LNCaP clone FGC (cell line): Measurements from ENCODE around the gene FGF12.
A peak's percentile ranks its signal among the peaks of the same experiment; 100 is the strongest.

ENCODE experiments used
- DNase-seq: peaks from one replicate; pipeline ENCODE4 v3.0.0-alpha.2; 2011; ENCODE audit warnings: low read depth
- H3K4me3 ChIP-seq: 2 replicates; pipeline ENCODE4 v1.5.1; 2011; ENCODE audit warnings: mild to moderate bottlenecking, low read depth, low read length, control low read depth
- TF ChIP-seq, protein P1 (sequence below): IDR thresholded peaks from 2 replicates; pipeline ENCODE4 v1.5.1; 2012; ENCODE audit warnings: mild to moderate bottlenecking; ENCODE audit not compliant: control insufficient read depth, insufficient read depth; ENCODE audit errors: extremely low read depth

FGF12 gene

DNA sequence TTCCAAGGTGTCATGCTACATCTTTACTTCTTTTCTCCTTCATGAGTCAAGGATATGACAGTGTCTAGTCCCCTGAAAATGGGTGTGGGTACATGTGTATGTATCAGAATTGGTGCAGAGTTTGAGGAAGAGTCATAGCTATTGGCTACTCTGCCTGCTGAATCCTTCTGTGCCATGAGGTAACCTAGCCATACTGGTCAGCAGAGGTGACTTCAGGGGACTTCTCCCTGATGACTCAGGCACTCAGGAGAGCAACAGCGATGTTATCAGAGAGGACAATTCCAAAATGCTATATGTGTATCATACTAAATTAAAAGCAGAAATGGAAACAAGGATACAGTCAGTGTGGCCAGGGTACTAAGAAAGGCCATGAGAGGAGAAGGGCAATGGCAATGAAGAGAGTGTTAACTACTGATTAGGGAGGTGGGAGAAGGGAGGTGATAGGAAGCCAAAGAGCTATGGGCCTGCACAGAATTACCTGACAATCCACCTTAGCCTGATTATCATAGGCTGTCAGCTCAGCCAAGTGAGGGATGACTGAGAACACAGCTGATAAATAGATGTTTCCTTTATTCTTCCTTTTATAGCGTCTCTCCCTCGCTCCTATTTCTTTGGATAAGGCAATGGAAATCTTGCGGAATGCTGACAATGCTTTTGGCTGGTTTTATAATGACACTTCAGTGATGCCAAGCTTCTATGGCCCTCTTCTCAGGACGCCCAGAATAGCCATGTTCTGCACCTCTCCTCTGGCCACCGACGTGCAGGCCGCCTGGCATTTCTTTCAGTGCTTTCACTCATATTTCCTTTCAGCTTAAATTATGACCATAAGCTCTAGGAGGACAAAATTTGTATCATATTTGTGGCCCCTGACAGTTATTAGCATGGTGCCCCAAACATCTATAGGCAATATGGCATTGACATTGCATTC is 90.6 kb downstream of the FGF12 start:
- no peak for DNase-seq
- TF ChIP-seq, protein P1, sequence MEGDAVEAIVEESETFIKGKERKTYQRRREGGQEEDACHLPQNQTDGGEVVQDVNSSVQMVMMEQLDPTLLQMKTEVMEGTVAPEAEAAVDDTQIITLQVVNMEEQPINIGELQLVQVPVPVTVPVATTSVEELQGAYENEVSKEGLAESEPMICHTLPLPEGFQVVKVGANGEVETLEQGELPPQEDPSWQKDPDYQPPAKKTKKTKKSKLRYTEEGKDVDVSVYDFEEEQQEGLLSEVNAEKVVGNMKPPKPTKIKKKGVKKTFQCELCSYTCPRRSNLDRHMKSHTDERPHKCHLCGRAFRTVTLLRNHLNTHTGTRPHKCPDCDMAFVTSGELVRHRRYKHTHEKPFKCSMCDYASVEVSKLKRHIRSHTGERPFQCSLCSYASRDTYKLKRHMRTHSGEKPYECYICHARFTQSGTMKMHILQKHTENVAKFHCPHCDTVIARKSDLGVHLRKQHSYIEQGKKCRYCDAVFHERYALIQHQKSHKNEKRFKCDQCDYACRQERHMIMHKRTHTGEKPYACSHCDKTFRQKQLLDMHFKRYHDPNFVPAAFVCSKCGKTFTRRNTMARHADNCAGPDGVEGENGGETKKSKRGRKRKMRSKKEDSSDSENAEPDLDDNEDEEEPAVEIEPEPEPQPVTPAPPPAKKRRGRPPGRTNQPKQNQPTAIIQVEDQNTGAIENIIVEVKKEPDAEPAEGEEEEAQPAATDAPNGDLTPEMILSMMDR, result no peak
- H3K4me3 ChIP-seq, result no peak overlapping the region

DNA sequence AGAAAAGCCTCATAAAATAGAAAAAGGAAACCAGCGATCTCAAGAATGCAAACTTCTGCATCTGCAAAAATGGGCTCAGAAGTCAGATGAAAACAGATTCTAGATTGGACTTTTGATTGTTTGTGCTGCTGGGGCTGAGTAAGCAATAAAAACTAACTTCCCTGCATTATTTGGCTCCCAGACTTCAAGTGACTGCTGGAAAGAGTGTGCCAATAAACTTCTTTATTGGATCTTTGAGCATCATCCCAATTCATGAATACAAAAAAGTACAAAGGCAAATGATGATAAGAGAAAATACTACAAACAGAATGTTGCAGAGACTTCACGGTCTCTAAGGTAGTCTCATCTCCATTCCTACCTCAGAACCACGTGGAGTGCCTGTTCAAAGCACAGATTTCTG is 97.9 kb downstream of the FGF12 start:
- TF ChIP-seq, protein P1, result no peak
- peak; percentile 93 for DNase-seq
- no peak overlapping the region for H3K4me3 ChIP-seq

DNA sequence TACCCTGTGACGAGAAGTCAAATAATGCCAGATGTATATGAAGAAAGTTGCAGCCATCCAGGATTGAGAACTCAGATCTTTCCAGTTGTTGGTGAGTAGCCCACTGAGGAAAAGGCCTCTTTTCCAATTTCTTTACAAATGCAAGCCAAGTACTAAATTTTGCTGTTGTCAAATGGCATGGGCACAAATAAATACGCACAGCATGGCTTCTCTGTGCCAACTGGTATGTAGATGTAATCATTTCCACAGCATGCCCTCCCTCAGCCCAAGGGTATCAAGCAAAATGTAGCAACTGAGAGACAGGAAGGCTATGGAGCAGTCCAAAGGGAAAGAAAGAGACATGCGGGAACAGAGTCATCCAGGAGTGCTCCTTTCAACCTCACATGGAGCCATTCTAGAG is 105.4 kb downstream of the FGF12 start:
- TF ChIP-seq, protein P1, result no peak
- no peak for DNase-seq
- no peak overlapping the region for H3K4me3 ChIP-seq

DNA sequence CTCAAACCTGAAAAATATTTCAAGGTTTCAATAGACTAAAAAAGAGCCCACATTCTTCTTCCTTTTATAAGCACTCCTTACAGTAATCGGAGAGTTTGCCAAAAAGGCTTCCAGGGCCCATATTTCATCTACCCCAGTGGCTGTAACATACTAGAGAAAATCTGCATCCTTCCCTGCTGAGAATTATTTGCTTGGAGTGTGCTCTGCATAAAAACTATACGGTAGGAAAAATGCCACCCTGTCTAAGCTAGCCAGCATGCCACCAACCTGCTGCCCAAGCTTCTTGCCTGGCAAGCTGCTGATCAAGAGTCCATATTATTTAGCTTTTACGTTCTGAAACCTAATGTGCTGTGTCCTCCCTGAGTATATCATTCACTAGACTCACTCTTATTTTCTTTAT is 107.1 kb downstream of the FGF12 start:
- TF ChIP-seq, protein P1, result no peak
- DNase-seq, result no peak
- H3K4me3 ChIP-seq, result no peak overlapping the region

DNA sequence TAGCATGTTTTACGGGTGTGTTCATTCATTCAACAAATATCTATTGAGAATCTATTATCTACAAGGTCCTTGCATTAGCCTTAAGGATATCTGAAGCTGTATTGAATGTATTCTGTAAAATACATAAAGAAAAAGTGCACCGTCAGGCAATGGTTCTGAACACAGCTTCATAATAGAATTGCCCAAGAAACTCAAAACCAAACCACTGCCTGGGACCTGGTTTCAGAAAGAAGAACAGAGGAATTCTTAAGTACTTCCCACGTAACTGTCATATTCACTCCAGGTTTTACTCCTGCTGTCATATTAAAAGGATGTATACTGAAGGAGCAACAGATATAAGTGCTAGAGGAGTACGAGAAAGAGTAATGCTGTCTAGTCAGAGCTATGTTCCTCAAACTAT is 115.9 kb downstream of the FGF12 start:
- no peak for DNase-seq
- no peak overlapping the region for H3K4me3 ChIP-seq
- TF ChIP-seq, protein P1, result no peak

DNA sequence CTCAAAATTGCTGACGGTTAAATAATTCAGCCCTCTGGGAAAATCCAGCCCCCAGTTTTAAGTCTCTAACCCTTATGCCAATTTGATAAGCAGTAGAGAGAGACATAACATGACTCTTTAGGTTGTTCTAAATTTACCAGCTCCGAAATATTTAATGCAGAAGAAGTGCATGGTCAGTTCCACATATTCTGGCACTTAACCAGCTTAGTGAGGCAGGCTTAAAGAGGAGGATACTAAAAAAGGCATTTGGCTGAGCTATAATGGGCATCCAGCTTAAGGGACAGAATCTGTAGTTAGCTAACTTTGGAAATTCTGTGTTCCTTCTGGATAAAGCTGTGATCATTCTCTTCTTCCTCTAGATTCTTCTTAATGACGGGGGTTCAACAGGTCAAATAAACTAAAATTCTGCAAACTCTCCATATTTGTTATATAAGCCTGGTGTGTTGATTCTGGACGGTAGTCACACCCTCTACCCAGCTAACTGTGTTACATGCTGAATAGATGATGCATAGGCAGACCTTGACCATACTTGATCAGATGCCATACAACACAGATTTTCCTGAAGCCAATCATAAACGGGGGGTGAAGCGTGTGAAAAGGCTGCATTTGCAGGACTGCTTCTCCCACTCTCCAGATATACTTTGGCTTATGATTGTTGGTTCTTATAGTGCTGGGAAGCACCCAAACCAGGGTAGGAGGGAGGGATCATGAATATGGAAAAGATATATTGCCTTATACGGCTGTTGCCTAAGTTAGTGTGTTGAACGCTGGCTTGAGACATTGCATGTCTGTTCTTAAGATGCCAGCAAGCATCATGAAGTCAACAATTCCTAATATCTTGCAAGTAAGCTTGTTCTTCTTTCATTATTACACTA is 118.4 kb downstream of the FGF12 start:
- H3K4me3 ChIP-seq, result no peak overlapping the region
- TF ChIP-seq, protein P1, result no peak
- no peak for DNase-seq
